Effector CD8-positive, alpha-beta T cell (primary cell): ENCODE results near the gene MTFMT.
"Not testable (repeated sequence)": the region's sequence is repeated elsewhere in the genome, so short reads cannot be mapped to it uniquely, and the experiment has no call there.

ENCODE experiments used
- DNase-seq: peaks from one replicate; lab custom pipeline; 2025; lab: John Stamatoyannopoulos, UW

MTFMT gene

DNA sequence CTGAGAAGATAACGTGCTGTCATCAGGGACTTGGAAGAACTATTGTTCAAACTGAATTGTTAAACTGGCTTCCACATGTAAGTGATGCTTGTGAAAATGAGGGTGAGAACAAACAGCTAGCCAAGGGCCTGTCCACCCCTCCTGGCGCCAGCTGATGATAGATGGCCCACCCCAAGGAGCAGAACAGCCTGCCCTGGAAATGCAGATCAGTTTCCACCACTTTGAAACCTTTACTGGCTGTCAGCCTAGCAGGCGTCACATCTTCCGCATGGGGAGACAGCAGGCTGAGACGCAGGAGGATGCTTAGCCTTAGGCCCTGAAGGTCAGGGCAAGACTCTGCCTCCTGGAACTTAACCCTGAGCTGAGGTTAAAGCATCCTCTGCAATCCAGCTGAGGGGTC is 9.4 kb upstream of the MTFMT start:
- no peak for DNase-seq

DNA sequence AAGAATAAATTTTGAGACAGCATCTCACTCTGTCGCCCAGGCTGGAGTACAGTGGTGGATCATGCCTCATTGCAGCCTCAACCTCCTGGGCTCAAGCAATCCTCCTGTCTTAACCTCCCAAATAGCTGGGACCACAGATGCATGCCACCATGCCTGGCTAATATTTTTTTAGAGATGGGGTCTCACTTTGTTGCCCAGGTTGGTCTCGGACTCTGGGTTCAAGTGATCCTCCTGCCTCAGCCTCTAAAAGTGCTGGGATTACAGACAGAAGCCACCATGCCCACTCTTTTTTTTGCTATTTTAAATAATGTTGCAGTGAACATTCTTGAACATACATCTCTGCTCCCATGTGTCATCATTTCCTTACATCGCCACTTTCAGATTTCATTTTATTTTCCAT is 9.0 kb upstream of the MTFMT start:
- DNase-seq, result no peak

DNA sequence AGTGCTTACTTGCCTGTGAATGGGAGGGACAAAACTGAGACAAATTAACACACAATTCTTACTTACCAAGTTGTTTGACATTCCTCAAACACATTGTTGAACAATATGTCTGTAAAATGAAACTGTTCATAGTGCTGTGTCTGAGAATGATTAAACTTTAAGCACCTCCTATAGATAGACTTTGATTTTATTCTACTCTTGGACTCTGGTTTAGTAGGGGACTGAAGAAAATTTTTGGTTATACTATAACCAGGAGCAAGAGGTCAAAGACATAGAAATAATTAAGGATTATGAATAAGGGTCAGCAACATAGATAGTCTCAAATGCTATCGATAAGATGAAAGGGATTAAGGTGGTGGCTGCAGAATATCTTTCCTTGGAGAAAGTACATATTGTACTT is 7.9 kb upstream of the MTFMT start:
- no peak for DNase-seq

DNA sequence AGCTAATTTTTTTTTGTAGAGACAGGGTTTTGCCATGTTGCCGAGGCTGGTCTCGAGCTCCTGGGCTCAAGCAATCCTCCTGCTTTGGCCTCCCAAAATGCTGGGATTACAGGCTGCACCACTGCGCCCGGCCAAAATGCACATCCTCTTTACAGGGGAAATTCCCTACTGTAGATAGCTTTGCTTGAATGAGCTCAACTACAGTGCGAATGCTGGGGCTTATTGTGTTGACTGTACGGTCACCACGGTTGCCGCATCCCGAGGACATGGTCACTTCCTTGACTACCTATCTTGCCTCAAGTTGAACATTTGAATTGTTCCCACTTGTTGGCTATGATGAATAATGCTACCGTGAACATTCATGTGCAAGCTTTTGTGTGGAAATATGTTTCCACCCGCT is 5.3 kb upstream of the MTFMT start:
- no peak for DNase-seq

DNA sequence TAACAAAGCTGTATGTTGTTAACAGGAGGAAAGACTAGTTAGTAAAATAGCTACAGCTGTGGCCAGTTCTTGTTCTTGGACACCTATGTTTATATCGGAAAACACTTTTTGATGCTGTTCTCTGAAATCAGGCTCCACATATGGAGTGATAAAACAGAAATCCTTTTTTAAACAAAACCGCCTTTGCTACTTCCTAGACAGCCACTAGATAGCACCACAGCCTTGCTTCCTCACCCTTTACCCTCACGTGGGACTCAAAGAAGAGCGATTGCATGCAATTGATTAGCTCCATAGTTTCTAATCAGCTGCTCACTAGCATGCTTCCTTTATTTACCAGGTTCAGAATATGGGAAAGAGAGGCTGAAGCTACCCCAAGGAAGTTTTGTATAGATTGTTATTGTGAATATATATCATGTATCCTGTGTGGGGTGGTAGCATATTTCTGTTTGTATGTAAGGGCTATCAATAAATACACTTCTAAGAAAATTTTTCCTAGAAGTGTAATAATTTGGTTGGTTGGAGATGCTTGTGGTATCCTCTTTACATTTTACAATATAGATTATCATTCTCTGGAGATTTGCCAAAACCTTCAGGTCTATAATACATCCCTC is 4.3 kb upstream of the MTFMT start:
- no peak for DNase-seq

DNA sequence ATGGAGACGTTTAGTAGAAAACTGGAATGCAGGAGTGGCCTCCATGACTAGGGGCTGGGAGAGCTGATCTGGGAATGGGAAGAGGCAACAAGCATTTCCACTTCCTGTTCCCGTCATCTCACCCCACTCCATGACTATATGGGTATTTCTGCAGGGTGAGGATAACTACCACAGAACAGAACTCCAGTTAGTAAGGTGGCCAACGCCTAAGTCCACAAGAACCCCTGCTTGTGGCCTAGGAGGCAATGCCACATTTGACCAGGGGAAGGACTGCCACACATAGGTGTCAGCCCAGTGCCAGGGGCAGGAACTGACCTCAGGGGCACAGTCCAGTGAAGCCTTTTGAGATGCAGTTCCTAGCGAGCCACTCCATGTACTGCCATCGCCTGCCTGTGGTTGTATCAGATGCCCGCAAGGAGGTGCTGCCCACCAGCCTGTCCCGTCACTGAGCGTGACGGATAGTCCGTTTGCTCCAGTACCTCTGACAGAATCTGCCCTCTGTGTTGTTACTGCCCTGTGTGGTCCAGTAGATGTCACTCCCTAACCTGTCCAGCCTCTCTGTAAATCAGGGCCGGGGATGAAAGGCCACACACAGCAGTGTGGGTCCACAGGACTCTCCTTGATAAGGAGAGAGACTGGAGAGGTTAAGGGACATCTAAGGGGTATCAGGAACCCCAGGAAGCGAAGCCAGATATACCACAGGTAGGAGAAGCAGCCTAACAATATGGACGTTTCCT is 3.5 kb upstream of the MTFMT start:
- no peak for DNase-seq

DNA sequence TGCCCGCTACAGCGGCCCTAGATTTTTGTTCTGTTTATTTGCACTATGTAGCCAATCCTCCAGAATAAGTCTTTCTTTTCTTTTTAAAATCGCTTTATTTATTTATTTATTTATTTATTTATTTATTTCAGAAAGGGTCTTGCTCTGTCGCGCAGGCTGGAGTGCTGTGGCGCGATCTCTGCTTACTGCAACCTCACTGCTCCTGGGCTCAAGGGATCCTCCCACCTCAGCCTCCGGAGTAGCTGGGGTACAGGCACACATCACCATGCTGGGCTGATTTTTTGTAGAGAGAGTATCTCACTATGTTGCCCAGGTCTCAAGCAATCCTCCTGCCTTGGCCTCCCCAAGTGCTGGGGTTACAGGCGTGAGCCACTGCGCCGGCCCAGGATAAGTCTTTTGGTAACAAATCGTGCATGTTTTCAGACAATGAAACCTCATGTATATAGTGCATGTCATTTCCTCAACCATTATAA is 333 bp upstream of the MTFMT start:
- DNase-seq, result no peak

DNA sequence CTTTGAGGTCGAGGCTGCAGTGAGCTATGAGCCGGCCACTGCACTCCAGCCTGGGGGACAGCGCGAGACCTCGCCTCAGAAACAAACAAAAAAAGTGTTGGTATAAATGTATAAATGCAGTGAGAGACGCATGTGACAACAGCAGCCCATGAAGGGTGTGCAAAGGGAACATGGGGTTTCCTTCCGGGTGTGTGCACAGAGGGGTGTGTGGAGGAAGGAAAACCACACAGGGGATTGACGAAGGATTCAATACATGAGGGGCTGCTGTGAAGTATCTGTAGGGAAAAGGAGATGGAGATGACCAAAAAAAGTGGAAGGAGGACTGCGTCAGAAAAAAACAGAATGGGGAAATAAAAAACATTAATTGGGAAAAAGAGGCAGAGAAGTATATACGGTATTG is 1.1 kb downstream of the MTFMT start:
- DNase-seq, result no peak

DNA sequence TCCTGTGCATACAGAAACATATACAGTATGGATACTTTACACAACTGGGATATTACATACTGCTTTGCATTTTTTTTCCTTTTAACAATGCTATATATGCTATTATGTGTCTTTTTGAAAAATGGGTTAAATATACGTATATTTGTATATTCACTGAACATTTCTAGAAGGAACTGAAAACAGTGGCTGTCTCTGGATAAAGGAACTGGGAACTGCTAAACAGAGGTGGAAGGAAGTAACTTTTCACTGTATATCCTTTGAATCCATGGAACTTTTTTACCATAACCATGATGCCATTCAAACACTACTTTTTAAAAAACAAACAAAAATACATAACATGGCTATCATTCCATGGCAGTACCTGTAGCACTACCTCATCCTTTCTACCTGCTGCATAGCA is 1.8 kb downstream of the MTFMT start:
- DNase-seq, result no peak

DNA sequence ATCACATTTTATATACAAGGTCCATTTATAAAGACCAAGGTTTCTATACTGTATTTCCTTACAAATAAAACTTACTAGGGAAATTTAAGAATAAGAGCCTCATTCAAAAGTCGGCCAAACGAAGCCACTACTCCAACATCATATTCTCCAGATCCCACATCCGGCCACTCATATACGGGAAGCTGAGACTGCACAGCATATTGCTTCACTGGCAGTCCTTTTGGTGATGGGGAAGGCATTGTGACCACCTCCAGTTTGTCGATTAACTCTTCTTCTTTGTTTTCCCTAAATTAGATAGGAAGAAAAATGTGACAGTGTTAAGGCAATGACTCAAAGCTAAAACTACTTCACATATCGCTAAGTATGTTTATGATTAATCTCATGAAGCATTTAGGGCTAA is 2.7 kb downstream of the MTFMT start:
- no peak for DNase-seq

DNA sequence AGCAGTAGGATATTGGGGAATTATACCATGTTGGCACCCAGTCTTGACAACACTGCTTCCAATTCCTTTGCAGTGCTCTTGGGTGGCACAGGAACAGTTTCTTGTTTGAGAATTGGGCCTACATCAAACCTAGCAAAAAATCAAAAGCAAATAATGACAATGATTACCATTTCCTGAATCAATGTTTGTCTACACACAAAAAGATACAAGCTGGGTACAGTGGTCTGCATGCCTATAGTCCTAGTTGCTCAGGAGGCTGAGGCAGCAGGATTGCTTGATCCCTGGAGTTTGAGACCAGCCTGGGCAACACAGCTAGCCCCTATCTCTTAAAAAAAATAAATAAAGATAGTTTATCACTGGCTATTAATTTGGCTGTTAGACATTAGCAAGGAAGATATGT is 8.0 kb downstream of the MTFMT start:
- no peak for DNase-seq

DNA sequence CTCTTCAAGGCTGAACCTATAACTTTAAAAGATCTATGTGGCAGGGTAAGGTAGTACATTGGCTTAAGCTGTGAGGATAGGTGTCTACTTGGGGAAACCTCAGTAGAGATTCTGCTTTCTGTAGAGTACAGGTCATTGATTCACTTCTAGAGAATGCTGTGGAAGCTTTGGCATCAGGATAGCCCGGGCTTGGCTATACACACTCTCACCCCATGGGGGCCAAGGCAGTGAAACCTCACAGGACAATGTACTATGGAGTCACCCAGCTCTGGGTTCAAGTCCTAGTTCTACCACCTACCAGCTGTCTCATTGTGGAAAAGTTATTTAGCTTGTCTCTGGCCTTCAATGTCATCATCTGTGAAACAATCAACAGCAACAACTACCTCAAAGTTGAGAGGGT is 9.0 kb downstream of the MTFMT start:
- DNase-seq, result no peak

DNA sequence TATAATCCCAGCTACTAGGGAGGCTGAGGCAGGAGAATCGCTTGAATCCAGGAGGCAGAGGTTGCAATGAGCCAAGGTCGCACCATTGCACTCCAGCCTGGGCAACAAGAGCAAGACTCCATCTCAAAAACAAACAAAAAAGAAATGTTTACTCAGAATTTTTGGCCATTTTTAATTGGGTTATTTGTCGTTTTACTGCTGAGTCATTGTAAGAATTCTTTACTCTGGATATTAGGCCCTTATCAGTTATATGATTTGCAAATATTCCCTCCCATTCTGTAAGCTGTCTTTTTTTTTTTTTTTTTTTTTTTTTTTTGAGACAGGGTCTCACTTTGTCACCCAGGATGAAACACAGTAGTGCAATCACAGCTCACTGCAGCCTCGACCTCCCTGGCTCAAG is 18.2 kb downstream of the MTFMT start:
- DNase-seq, result not testable (repeated sequence)

DNA sequence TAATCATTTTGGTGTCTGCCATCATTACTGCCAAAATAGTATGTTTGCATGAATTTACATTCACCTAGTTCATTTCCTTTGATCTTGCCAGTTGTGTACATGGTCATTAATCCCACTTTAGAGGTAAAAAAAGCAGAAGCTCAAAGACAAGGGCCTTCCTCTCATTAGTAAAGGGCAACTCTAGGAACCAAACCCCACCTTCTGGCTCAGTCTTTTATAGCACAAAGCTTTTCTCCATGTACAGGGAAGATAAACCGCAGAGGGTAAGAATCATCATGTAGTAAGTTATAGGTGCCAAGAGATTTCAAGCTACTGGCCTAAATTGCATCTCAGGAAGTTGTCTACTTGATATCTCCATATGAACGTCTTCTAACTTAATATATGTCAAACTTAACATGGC is 20.5 kb downstream of the MTFMT start:
- no peak for DNase-seq

DNA sequence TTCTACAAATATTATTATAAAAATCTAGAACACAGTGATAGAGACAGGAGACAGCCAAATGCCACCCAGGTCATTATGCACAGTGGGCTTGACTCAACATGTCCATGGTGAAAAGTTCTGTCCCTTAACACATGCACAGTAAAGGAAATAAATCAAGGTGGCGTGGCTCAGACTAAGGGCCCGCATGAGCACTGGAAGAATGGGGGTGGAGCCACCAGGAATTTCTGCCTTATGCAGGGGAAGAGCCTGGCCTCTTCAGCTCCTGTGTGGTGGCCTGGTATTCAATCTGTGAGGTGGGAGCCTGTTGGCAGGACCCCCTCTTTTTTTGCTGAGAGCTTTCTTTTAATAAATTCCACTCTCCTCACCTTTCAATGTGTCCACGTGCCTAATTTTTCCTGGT is 22.6 kb downstream of the MTFMT start:
- no peak for DNase-seq

DNA sequence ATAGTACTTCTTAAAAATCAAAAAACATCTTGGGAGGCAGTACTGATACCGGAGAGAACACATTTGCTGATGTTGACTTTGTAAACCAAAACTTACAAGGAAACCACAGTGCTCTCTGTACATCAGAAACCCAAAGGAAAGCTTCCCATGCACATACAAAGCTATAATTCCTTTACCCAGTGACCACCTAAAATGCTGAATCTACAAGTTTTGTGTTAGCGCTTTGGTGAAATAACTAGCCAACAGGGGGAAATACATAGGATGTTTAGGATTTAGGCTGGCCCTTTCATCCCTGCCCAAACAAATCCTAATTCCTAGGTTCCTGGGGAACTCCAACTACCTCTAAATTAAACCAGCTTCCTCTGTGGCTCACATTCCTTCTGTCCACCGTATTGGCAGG is 24.4 kb downstream of the MTFMT start:
- DNase-seq, result no peak

DNA sequence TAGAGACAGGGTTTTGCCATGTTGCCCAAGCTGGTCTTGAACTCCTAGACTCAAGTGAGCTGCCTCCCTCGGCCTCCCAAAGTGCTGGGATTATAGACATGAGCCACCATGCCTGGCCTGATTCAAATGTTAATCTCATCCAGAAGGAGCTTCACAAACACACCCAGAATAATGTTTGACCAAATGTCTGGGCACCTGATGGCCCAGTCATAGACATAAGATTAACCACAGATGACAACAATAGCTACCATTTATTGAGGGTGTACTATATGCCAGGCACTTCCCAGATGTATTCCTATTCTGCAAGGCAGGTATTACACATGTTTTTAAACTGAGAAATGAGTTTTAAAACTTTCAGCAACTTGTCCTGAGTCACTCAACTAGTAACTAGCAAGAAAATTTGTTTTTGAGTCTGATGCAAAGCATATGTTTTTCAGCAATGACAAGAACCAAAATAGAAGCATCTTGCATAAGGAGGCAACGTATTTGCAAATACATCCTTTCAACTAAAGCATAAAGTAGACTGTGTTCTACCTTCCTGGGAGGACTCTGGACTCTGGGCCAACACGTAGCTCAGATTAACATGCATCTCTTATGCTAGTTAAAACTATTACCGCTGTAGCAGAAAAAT is 31.6 kb downstream of the MTFMT start:
- DNase-seq, result no peak

DNA sequence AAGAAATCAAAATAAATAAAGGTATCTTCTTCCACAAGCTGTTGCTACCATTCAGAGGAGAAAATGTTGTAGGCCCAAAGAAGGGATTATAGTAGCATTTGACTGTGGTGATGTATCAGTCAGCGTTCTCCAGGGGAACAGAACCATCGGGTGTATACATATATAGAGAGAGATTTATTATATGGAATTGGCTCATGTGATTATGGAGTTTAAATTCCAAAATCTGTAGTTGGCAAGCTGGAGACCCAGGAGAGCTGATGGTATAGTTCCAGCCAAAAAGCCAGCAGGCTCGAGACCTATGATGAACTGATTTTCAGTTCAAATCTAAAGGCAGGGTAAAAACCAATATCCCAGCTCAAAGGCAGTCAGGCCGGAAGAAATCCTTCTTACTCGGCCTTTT is 32.4 kb downstream of the MTFMT start:
- no peak for DNase-seq

DNA sequence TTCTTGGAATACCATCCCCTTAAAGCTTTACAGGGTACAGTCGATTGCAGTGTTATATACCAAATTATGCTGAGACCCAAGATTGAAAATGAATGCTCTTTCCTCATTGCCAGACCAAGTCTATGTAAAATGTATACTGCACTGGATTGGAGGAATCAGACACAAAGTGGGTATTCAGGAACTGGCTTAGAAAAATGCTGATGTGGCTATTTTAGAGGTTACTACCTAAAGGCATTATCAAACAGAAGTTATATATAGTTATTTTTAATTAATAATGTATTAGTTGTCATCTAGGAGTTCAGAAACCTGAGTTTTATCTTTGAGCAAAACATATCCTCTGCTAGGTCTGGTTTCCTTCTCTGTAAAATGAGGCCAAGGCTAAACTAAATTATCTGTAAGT is 36.1 kb downstream of the MTFMT start:
- DNase-seq, result no peak

DNA sequence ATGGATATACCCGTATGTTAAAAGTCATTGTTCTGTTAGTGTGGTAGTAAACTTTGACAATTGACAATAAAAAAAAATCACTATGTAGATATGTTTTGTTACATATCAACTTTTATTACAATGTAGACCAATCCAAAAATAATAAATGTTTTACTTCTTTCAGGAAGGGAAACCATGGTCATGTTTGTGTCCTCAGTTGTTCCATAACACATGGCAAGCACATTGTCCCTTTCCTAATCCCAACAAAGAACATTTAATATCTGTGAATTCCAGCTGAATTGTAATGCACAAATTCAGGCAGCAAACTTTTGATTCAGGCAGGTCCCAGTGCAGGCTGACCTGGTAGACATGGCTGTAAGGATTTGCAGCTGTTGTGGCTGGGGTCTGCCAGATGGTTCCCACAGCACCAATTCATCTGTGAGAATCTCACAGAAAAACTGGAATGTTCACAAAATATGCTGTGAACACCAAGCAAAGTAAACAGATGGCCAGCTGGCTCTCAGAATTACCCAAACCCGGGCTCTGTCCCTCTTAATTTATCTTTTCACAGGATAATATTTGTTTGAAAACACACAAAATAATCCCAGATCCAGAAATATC is 37.8 kb downstream of the MTFMT start:
- DNase-seq, result no peak

DNA sequence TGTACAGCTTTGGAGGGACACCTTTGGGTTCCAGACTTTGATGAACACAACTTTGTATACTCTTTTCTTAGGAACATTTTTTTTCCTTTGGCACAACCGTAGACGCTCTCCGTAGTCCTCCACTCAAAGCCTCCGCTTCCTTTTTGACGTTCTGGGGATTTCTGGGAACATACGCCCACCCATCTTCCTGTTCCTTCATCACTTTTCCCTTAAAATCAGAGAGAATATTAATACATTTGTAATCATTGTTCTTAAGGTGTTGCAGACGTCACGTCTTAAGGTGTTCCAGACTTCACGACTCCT is 39.3 kb downstream of the MTFMT start:
- DNase-seq, result no peak

DNA sequence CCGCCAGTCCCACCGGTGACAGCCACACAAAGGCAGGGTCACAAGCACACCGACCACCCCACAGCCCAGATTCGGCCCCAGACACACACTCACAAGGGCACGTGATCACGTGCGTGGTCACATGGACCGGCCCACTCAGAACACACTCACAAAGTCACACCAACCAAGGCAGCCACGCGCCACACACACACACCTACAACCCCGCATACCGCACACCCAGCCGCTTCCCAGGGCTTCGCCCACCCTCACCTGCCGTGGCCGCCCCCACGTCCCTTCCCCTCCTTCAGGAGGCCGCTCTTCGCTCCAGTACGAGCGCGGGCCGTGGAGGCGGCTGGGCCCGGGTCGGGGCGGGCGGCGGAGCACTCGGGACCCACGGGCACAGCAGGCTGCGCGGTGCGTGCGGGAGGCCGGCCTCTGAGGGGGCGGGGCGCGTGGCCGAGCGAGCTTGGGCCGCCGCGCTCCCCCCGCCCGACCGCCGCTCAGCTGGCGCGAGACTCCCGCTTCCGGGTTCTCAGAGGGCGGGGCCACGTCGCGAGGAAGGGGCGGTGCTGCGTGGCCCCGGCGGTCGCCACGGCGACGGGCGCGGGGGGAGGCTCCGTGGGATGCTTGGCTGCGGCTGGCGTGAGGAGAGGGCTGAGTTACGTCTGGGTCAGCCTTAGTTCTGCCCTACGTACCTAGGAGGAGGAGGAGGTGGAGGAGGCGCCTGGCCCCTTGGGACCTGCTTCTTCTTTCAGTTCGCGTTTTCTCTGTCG is 39.8 kb downstream of the MTFMT start, which contains the start of gene SPG21:
SPG21 (minus strand) TSS at position 499 of the 752 bp plus-strand sequence. CDS start 6,345 bp downstream, outside the sequence.
- DNase-seq, result peak; percentile 82
